Measurements from ENCODE around the gene LAMTOR1.
A peak's percentile ranks its signal among the peaks of the same experiment; 100 is the strongest.
"Not testable (repeated sequence)": the region's sequence is repeated elsewhere in the genome, so short reads cannot be mapped to it uniquely, and the experiment has no call there.

Gene LAMTOR1

GRCh38 chr11:72102946-72103753, at the start of gene LAMTOR1:
TSS of gene LAMTOR1 (minus strand) at chr11:72103297. CDS start at chr11:72103224, 73 bp downstream.
- DNase-seq (ENCODE audit: low read depth), result peak; percentile 99

DNA sequence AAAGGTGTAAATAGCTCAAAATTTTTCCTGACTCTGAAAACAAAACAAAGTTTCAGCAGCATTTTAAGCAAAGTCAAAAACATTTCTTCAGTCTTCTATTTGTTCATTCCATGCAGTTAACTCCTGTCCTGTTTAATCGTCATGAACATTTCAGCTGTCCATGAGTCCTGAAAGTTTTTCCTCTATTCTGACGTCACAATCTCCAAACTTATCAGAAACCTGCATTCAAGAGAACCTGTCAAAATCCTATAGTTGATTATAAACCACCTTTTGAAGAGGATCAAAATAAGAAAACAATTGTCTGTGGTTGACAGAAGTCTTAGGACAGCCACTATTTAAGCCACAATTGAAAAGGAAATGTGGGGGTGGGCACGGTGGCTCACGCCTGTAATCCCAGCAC, 47.8 kb upstream of the LAMTOR1 start:
- DNase-seq (ENCODE audit: low read depth), result no peak

DNA sequence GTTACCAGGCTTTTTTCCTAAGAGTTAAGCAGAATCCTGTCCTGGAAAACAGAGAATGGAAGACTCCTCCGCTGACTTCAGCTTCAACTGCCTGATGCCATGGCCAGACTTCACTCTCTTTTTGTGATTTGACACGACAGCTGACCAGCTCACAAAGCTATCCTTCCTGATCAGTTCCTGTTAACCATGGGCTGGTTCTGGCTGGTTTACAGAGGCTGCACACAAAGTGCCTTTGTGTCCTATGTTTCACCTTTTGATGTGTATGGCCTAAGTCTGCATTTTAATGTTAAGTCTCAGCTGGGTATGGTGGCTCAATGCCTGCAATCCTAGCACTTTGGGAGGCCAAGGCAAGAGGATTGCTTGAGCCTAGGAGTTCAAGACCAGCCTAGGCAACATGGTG, 43.5 kb upstream of the LAMTOR1 start:
- no peak for DNase-seq (ENCODE audit: low read depth)

- peak; percentile 90 for DNase-seq (ENCODE audit: low read depth)
These were observed 41.9 kb upstream of the LAMTOR1 start for GRCh38 chr11:72144807-72145565.

DNA sequence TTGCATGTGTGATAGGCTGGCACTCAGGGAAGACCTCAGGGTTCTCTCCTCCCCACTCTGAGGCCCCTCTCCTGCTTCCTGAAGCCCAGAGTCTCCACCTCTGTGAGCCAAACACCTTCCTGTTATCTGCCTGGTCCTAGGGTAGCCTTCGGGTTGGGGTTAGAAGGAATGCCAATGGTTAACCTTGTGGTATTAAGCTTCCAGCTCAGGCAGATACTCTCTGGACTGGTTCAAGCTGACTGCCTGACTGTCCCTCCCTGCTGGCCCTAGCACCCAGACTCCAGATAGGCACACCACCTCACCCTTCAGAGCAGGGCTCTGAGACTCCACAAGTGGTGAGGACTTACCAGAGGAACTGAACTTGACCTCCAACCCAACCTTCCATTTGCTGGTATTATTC, 39.4 kb upstream of the LAMTOR1 start:
- not testable (repeated sequence) for DNase-seq (ENCODE audit: low read depth)

DNA sequence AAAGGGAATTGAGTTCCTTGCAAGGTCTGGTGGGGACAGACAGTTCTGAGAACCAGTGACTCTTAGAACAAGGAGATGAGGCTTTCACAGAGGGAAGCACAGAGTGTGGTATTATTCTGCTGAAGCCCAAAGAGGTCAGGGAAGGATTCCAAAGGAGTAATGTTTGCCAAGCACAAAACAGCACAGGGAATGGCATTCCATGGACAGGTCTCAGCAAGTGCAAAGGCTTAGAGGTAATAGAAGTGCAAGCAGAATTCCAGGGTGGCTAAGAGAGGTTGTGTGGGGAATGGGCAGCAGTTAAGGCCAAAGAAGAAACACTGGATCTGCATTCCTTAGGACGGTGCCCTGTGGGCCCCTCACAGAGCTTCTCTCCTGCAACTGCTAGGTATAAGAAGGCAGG, 39.0 kb upstream of the LAMTOR1 start:
- peak; percentile 6 for DNase-seq (ENCODE audit: low read depth)

DNA sequence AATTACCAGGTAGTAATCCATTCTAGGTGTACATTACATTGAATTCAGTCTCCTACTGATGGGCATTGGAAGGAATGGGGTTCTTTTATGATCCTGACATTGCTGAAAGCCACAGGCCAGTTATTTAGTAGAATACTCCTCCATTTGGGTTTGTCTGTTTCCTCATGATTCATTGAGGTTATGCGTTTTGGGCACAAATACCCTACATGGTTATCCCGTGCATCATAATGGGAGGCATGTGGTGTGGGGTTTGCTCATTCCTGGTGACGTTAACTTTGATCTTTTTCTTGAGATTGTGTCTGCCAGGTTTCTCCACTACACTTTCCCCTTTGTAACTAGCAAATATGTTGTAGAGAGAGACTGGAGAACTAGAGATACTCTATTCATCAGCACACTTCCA, 38.0 kb upstream of the LAMTOR1 start:
- peak; percentile 94 for DNase-seq (ENCODE audit: low read depth)

GRCh38 chr11:72140661-72141060, 37.6 kb upstream of the LAMTOR1 start:
- no peak for DNase-seq (ENCODE audit: low read depth)

DNA sequence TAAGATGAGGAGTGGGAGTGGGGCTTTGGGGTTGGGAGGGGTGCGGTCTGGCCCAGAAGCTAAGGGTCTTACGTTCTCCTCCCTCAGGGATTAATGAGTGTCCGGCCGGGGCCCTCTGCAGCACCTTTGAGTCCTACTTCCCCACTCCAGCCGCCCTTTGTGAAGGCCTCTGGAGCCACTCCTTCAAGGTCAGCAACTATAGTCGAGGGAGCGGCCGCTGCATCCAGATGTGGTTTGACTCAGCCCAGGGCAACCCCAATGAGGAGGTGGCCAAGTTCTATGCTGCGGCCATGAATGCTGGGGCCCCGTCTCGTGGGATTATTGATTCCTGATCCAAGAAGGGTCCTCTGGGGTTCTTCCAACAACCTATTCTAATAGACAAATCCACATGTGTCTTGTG, 36.4 kb upstream of the LAMTOR1 start:
- no peak for DNase-seq (ENCODE audit: low read depth)

GRCh38 chr11:72138821-72139390, 35.8 kb upstream of the LAMTOR1 start:
- DNase-seq (ENCODE audit: low read depth), result no peak

GRCh38 chr11:72136684-72137262, 33.7 kb upstream of the LAMTOR1 start:
- no peak for DNase-seq (ENCODE audit: low read depth)

DNA sequence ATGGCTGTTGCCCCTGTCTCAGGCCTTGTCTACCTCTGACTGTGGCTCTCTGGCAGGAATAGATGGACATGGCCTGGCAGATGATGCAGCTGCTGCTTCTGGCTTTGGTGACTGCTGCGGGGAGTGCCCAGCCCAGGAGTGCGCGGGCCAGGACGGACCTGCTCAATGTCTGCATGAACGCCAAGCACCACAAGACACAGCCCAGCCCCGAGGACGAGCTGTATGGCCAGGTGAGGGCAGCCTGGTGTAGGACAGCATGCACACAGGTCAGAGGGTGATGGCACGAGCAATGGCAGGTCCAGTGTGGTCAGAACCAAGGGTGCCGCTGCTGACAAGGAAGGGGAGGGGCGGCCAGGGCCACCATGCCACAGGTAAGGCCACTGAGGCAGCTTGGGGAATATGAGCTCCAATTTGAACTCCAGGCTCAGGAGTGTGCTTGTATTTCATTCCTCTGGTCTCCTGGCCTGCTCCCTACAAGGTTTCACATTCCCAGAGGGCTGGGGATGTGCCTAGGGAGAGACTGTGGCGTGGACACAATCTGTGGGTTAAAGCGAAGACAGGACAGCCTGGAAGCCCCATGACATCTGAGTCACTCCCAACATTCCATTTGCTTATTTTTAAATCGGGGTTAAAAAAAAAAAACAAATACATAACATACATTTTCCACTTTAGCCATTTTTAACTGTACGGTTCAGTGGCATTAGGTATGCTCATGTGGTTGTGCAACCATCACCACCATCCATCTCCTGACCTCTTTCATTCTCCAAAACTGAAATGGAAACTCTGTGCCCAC, 33.0 kb upstream of the LAMTOR1 start:
- peak; percentile 45 for DNase-seq (ENCODE audit: low read depth)

- not testable (repeated sequence) for DNase-seq (ENCODE audit: low read depth)
These were observed 32.4 kb upstream of the LAMTOR1 start, which contains the start of gene FOLR3 for GRCh38 chr11:72135473-72135872. TSS of gene FOLR3 (plus strand) at chr11:72135725. CDS start at chr11:72135953, 228 bp downstream.

DNA sequence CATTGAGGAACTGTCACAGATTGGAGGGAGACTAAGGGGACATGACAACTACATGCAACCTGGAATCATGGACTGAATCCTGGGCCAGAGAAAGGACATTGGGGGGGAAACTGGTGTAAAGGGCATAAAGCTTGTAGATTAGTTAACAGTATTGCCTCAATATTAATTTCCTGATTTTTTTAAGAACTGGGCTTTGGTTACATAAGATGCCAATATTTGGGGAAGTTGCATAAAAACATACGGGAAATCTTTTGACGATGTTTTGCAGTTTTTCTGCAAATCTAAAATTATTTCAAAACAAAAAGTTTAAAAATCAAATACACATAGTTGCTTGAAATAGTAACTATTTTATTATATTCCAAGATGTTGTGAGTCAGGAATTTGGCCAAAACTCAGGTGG, 29.5 kb upstream of the LAMTOR1 start:
- no peak for DNase-seq (ENCODE audit: low read depth)

DNA sequence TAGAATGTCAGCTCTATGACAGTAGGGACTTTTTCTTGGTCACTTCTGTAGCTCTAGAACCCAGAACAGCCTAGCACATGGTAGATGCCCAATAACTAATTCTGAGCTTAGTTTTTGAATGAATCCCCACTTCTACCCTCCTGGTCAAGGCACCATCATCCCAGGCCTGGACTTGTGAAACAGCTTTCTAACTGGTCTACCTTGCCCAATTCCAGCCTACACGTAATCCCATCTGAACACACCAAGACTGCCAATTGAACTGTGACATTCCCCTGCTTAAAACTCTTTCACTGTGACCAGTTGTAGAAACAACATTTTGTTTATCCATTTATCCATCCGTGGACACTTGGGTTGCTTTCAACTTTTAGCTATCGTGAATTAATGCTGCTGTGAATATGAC, 26.3 kb upstream of the LAMTOR1 start:
- DNase-seq (ENCODE audit: low read depth), result no peak

- no peak for DNase-seq (ENCODE audit: low read depth)
These were observed 24.8 kb upstream of the LAMTOR1 start for GRCh38 chr11:72127923-72128322.

- DNase-seq (ENCODE audit: low read depth), result no peak
These were observed 22.9 kb upstream of the LAMTOR1 start for GRCh38 chr11:72125956-72126355.

GRCh38 chr11:72124046-72124445, 20.9 kb upstream of the LAMTOR1 start:
- no peak for DNase-seq (ENCODE audit: low read depth)

GRCh38 chr11:72123117-72123653, 20.1 kb upstream of the LAMTOR1 start:
- DNase-seq (ENCODE audit: low read depth), result no peak

DNA sequence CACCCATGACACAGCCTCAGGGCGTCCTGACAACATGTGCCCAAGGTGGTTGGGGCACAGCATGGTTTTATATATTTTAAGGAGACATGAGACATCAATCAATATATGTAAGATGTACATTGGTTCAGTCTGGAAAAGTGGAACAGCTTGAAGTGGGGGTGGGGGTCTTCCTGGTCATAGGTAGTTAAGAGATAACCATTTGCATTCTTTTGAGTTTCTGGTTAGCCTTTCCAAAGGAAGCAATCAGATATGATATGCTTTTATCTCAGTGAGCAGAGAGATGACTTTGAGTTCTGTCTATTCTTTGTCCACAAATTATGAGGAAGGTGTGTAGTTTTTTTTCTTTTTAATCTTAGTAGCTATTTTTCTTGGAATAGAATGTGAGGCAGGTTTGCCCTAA, 19.5 kb upstream of the LAMTOR1 start:
- no peak for DNase-seq (ENCODE audit: low read depth)

DNA sequence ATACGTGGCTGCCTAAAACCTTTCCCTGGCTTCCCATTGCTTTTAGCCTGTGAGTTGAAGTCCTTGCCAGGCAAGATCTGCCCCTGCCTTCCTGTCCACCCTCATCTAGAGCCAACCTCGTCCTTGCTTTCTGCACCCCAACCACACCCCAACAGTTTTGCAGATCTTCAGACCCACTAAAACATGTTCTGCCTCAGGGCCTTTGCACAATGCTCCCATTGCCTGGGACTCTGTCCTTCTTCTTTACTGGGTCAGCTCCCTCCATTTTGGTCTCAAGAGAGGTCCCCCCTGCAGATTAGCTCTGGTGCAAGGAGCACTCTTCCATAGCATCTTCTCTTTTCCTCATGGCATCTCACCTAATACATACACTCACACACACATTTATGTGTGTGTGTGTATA, 17.8 kb upstream of the LAMTOR1 start:
- no peak for DNase-seq (ENCODE audit: low read depth)

Data from iris pigment epithelial cell (primary cell).